GM19240 (cell line): Measurements from ENCODE around the gene AVPR2.
A peak's percentile ranks its signal among the peaks of the same experiment; 100 is the strongest.

Source experiments
- DNase-seq: peaks from one replicate; pipeline ENCODE4 v3.0.0; 2011; ENCODE audit warnings: low spot score; ENCODE audit not compliant: insufficient read length

AVPR2 gene

GRCh38 chrX:153931748-153932147 is 27.3 kb downstream of the AVPR2 start:
- no peak for DNase-seq

GRCh38 chrX:153932220-153932915 is 27.9 kb downstream of the AVPR2 start:
- DNase-seq: no peak

GRCh38 chrX:153933748-153934147 is 29.3 kb downstream of the AVPR2 start:
- DNase-seq: no peak

- DNase-seq: no peak
These were observed 29.8 kb downstream of the AVPR2 start for GRCh38 chrX:153934148-153934761.

GRCh38 chrX:153934762-153935325 is 30.4 kb downstream of the AVPR2 start, which contains the start of gene NAA10:
NAA10 (minus strand) TSS chrX:153935037; CDS start chrX:153934904, 133 bp downstream.
- DNase-seq: peak; percentile 83

GRCh38 chrX:153935326-153935851 is 30.9 kb downstream of the AVPR2 start:
- DNase-seq: no peak

- no peak for DNase-seq
These were observed 32.6 kb downstream of the AVPR2 start for GRCh38 chrX:153937056-153937455.

GRCh38 chrX:153938226-153938786 is 33.8 kb downstream of the AVPR2 start:
- DNase-seq: no peak

GRCh38 chrX:153939573-153939972 is 35.1 kb downstream of the AVPR2 start:
- DNase-seq: no peak

- DNase-seq: no peak
These were observed 37.1 kb downstream of the AVPR2 start for GRCh38 chrX:153941336-153942252.

GRCh38 chrX:153944140-153944799 is 39.8 kb downstream of the AVPR2 start, which contains the start of gene RENBP:
RENBP (minus strand) TSS chrX:153944643; CDS start chrX:153944610, 33 bp downstream.
- no peak for DNase-seq

- DNase-seq: no peak
These were observed 40.3 kb downstream of the AVPR2 start for GRCh38 chrX:153944800-153945150.

- DNase-seq: no peak
These were observed 41.8 kb downstream of the AVPR2 start for GRCh38 chrX:153945956-153946943.

- peak; percentile 86 for DNase-seq
These were observed 42.7 kb downstream of the AVPR2 start for GRCh38 chrX:153947009-153947769.

- DNase-seq: no peak
These were observed 43.6 kb downstream of the AVPR2 start for GRCh38 chrX:153948002-153948466.

GRCh38 chrX:153948847-153949805 is 44.7 kb downstream of the AVPR2 start:
- DNase-seq: no peak

GRCh38 chrX:153950127-153950526 is 45.7 kb downstream of the AVPR2 start:
- DNase-seq: no peak
